PFSK-1 (cell line): Measurements from ENCODE around the gene RITA1.

Experiments used
- POLR2AphosphoS5 ChIP-seq: IDR thresholded peaks from 2 replicates; pipeline ENCODE4 v1.6.1; 2012; ENCODE audit warnings: low read depth, mild to moderate bottlenecking, control low read depth, low read length, moderate library complexity
- TAF1 ChIP-seq: IDR thresholded peaks from 2 replicates; pipeline ENCODE4 v1.6.1; 2012; ENCODE audit warnings: low read length, control low read depth, borderline replicate concordance; ENCODE audit not compliant: insufficient read depth
- TF ChIP-seq, protein P1 (sequence below), 2 experiments: IDR thresholded peaks; 2 replicates each; pipeline versions ENCODE4 v1.6.1 to v1.8.0; 2011 to 2012; ENCODE audit warnings: low read depth in 2 of 2, low read length in 2 of 2, control low read depth in 1 of 2, inconsistent platforms in 1 of 2, mild to moderate bottlenecking in 1 of 2, moderate library complexity in 1 of 2; ENCODE audit not compliant: insufficient read depth in 1 of 2

DNA sequence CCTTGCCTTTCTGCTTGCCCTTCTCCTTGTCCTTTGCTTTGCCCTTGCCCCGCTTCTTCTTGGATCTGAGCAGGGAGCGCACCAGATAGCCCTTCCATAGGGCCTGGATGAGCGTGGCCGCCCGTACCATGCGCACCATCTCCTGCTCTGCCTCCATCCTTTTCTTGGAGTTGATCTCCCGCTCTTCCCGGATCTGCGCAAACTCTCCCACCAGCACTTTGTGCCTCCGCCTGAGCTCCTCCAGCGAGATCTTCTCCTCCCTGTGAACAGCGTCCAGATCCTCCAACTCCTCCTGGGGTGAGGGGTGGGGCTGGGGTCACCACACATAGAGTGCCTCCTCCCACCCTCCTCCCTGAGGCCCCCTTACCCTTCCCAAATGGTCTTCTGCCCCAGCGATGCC, 10.1 kb downstream of the RITA1 start:
- TF ChIP-seq POLR2AphosphoS5: no peak
- TF ChIP-seq, protein P1, sequence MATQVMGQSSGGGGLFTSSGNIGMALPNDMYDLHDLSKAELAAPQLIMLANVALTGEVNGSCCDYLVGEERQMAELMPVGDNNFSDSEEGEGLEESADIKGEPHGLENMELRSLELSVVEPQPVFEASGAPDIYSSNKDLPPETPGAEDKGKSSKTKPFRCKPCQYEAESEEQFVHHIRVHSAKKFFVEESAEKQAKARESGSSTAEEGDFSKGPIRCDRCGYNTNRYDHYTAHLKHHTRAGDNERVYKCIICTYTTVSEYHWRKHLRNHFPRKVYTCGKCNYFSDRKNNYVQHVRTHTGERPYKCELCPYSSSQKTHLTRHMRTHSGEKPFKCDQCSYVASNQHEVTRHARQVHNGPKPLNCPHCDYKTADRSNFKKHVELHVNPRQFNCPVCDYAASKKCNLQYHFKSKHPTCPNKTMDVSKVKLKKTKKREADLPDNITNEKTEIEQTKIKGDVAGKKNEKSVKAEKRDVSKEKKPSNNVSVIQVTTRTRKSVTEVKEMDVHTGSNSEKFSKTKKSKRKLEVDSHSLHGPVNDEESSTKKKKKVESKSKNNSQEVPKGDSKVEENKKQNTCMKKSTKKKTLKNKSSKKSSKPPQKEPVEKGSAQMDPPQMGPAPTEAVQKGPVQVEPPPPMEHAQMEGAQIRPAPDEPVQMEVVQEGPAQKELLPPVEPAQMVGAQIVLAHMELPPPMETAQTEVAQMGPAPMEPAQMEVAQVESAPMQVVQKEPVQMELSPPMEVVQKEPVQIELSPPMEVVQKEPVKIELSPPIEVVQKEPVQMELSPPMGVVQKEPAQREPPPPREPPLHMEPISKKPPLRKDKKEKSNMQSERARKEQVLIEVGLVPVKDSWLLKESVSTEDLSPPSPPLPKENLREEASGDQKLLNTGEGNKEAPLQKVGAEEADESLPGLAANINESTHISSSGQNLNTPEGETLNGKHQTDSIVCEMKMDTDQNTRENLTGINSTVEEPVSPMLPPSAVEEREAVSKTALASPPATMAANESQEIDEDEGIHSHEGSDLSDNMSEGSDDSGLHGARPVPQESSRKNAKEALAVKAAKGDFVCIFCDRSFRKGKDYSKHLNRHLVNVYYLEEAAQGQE (IDR thresholded peaks at IDR 0.05; ENCODE audit: insufficient read depth in 1 of 2, low read depth in 2 of 2, low read length in 2 of 2): no peak
- TF ChIP-seq TAF1: no peak
